DND-41 (cell line): Measurements from ENCODE around the gene S100A4.

Experiments
- ATAC-seq: fragments of 200-7000 bp; cut with Tn5 transposase; 3 replicates; pipeline ENCODE4 v1.9.1; 2021; ENCODE audit warnings: low read depth; ENCODE audit not compliant: insufficient read depth
- DNase-seq: peaks from one replicate; pipeline ENCODE4 v3.0.0-alpha.2; 2020
- H2AFZ ChIP-seq: 2 replicates; pipeline ENCODE4 v1.6.0; 2012; ENCODE audit warnings: low read depth, low read length
- H3K27ac ChIP-seq: 2 replicates; pipeline ENCODE4 v1.5.1; 2012; ENCODE audit warnings: low read length, inconsistent platforms
- H3K27me3 ChIP-seq: fragments of 200-600 bp; sonication (generic); 2 replicates; pipeline ENCODE4 v1.6.0; 2012; ENCODE audit warnings: low read length, mild to moderate bottlenecking, inconsistent platforms; ENCODE audit not compliant: insufficient read depth, poor library complexity
- H3K36me3 ChIP-seq: 2 replicates; pipeline ENCODE4 v1.5.1; 2012; ENCODE audit warnings: low read length, inconsistent platforms; ENCODE audit not compliant: insufficient read depth
- H3K4me1 ChIP-seq: 2 replicates; pipeline ENCODE4 v1.5.1; 2012; ENCODE audit warnings: mild to moderate bottlenecking, low read length; ENCODE audit not compliant: insufficient read depth
- H3K4me2 ChIP-seq: 2 replicates; pipeline ENCODE4 v1.6.0; 2012; ENCODE audit warnings: mild to moderate bottlenecking, moderate library complexity, low read length, inconsistent platforms; ENCODE audit not compliant: insufficient read depth
- H3K4me3 ChIP-seq, 2 experiments: fragments of 200-600 bp in 1 of 2; shearing (Covaris generic) in 1 of 2; 2 replicates each; pipeline ENCODE4 v1.5.1; 2012 to 2016; ENCODE audit warnings: inconsistent platforms in 2 of 2, low read length in 2 of 2, mild to moderate bottlenecking in 2 of 2, low read depth in 1 of 2, moderate library complexity in 1 of 2
- H3K79me2 ChIP-seq: 2 replicates; pipeline ENCODE4 v1.6.0; 2012; ENCODE audit warnings: low read length, inconsistent platforms; ENCODE audit not compliant: insufficient read depth
- H3K9ac ChIP-seq: 2 replicates; pipeline ENCODE4 v1.6.0; 2012; ENCODE audit warnings: low read depth, mild to moderate bottlenecking, inconsistent platforms, low read length, moderate library complexity
- H3K9me3 ChIP-seq: 2 replicates; pipeline ENCODE4 v1.5.1; 2012; ENCODE audit warnings: low read length, moderate library complexity, mild to moderate bottlenecking, inconsistent platforms; ENCODE audit not compliant: insufficient read depth, severe bottlenecking
- H4K20me1 ChIP-seq: 2 replicates; pipeline ENCODE4 v1.6.0; 2012; ENCODE audit warnings: low read length; ENCODE audit not compliant: insufficient read depth
- CTCF ChIP-seq: IDR thresholded peaks from 2 replicates; pipeline ENCODE4 v1.5.1; 2012; ENCODE audit warnings: borderline replicate concordance, low read length, moderate library complexity, mild to moderate bottlenecking; ENCODE audit not compliant: poor library complexity, severe bottlenecking; ENCODE audit errors: extremely low read depth
- EZH2 ChIP-seq: IDR thresholded peaks from 3 replicates; pipeline ENCODE4 v1.6.1; 2012; ENCODE audit warnings: borderline replicate concordance, low read depth, mild to moderate bottlenecking, moderate library complexity, low read length, inconsistent platforms; ENCODE audit not compliant: severe bottlenecking

The S100A4 gene

DNA sequence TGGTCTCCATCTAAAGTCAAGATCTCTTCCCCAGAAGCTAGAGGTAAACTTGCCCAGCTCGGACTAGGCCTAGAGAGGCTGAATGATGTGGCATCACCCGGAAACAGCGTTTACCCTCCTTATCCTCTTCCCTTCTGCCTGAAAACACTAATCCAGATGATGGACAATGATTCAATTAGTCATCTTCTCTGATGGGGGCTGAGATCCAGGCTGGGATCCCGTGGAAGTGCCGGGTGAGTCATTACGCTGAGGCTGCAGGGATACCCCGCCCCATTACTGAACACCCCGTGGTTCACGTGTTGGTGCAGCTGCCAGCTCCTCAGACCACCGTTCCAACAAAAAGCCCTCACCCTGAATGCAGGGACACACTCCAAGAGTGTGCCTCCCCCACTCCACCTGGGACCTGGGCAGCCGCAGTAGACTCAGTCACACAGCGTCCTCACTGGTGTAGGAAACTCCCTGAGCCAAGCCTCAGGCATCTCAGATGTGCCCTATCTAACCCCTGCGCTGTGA, 11.9 kb downstream of the S100A4 start:
- H4K20me1 ChIP-seq = no peaks in the 10 kb centered on the region
- H3K4me3 ChIP-seq = no peak overlapping the region
- H2AFZ ChIP-seq = no peak overlapping the region
- peaks cover 13% of the 10 kb centered on the region for H3K4me1 ChIP-seq
- H3K79me2 ChIP-seq = no peaks in the 10 kb centered on the region
- H3K9ac ChIP-seq = no peak overlapping the region
- TF ChIP-seq EZH2 (no peak), CTCF (no peak)
- peaks cover 2% of the 10 kb centered on the region for H3K27me3 ChIP-seq
- DNase-seq (no peak), ATAC-seq (no peak)
- no peaks in the 10 kb centered on the region for H3K36me3 ChIP-seq
- H3K27ac ChIP-seq = no peak overlapping the region
- no peak overlapping the region for H3K4me2 ChIP-seq
- H3K9me3 ChIP-seq = no peaks in the 10 kb centered on the region

DNA sequence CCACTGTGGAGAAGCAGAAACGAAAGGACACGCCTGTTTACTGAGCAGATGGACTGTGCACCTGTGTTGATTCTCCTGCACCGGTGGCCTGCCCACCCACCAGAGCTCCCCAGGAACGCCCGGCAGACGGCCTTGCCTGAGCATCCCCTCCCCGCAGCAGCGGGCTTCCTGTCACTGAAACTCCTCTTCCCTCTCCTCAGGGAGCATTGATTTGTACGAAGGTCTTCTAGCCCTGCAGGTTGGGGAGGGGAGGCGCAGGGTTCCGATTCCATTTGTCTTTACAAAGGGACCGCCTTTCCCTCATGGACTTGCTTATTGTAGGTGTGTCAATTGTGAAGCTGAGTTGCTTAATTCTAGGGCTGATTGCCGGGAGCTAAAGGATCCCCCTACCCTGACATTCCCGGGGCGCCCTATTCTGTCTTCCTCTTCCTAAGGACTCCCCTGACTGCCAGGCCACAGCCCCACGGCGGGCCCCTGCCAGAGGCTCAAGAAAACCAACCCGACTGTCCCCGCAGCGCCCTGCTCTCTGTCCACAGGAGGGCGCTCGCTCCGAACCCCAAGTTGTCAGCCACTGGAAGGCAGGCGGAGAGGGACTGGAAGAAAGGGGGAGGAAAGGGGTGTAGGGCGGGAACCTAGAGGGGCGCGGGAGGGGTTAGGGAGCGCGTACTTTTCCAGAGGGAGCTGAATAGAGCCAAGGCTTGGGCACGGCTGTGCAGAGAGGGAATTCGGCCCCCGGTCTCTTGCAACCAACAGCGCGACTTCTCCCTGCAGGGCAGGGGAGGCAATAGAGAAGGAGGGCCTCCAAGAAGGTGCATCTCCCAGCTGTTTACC, 12.6 kb downstream of the S100A4 start:
- H4K20me1 ChIP-seq = no peaks in the 10 kb centered on the region
- TF ChIP-seq EZH2 = no peak
- TF ChIP-seq CTCF = peak; percentile 14
- no peaks in the 10 kb centered on the region for H3K9me3 ChIP-seq
- H3K4me2 ChIP-seq = no peak overlapping the region
- DNase-seq (no peak), ATAC-seq (no peak)
- no peak overlapping the region for H3K9ac ChIP-seq
- H3K36me3 ChIP-seq = no peaks in the 10 kb centered on the region
- H3K79me2 ChIP-seq = no peaks in the 10 kb centered on the region
- peaks cover 13% of the 10 kb centered on the region for H3K4me1 ChIP-seq
- no peak overlapping the region for H3K27ac ChIP-seq
- H3K27me3 ChIP-seq = peaks cover 2% of the 10 kb centered on the region
- H3K4me3 ChIP-seq = no peak overlapping the region
- H2AFZ ChIP-seq = no peak overlapping the region

- H3K9me3 ChIP-seq = no peaks in the 10 kb centered on the region
- no peak overlapping the region for H3K4me2 ChIP-seq
- H3K4me1 ChIP-seq = peaks cover 13% of the 10 kb centered on the region
- no peak overlapping the region; the same call in 1 of the 2 replicates for H3K27ac ChIP-seq
- no peak overlapping the region for H3K4me3 ChIP-seq
- H4K20me1 ChIP-seq = no peaks in the 10 kb centered on the region
- H3K27me3 ChIP-seq = peaks cover 2% of the 10 kb centered on the region
- H2AFZ ChIP-seq = peak overlapping the region; percentile 38
- DNase-seq (peak; percentile 37), ATAC-seq (peak; percentile 83)
- TF ChIP-seq CTCF (no peak), EZH2 (no peak)
- no peaks in the 10 kb centered on the region for H3K36me3 ChIP-seq
- no peak overlapping the region for H3K9ac ChIP-seq
- no peaks in the 10 kb centered on the region for H3K79me2 ChIP-seq
Observed at GRCh38 chr1:153532181-153532580, 13.4 kb downstream of the S100A4 start.
